ENCODE results near the gene TMEM30A.

DNA sequence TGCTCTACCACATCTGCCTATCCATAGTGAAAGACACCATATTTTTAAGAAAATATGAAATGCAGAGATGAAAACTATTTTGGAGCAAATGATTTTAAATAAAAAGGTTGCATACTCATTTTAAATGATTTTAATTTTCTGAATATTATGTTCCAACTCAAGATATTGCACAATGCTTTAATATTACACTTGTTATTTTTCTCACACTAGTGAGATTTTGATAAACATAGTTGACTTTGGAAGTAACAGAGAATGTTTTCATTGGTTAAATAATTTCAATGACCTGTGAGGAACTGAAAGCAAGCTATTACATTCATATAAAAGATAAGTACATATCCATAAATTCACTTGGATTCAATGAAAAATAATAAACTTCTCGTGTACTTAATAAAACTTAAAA lies 7.2 kb upstream of the TMEM30A start:
- TF ChIP-seq EZH2 (IDR thresholded peaks at IDR 0.05) (no peak), FOXP2 (optimal IDR thresholded peaks at IDR 0.05; ENCODE audit: control extremely low read depth, extremely low read length, insufficient read depth) (no peak), POLR2AphosphoS5 (IDR thresholded peaks at IDR 0.05; ENCODE audit: borderline replicate concordance, low read depth, low read length) (no peak)

All from SK-N-MC (cell line).